K562 (cell line): Measurements from ENCODE around the gene MATCAP1. TPM values are rescaled to one million over a fixed set of nuclear protein-coding genes. Genes with fewer than 3 reads are reported as not detected.

Experiments
- BRF2 ChIP-seq: IDR thresholded peaks from 3 replicates; pipeline ENCODE4 v1.6.1; 2011; ENCODE audit warnings: borderline replicate concordance, mild to moderate bottlenecking; ENCODE audit not compliant: insufficient read length, insufficient read depth
- CBX8 ChIP-seq: fragments of 200-600 bp; sonication (generic); IDR thresholded peaks from 2 replicates; pipeline ENCODE4 v1.6.1; 2012; ENCODE audit warnings: borderline replicate concordance, mixed run types, low read depth, mild to moderate bottlenecking, moderate library complexity, mixed read lengths, low read length, control low read depth, inconsistent platforms; ENCODE audit not compliant: poor library complexity, severe bottlenecking; ENCODE audit errors: extremely low read depth
- CHD1 ChIP-seq: fragments of 200-600 bp; sonication (generic); IDR thresholded peaks from one replicate; pipeline ENCODE4 v1.6.1; 2012; ENCODE audit warnings: mild to moderate bottlenecking, moderate library complexity, low read length, inconsistent platforms
- COPS2 ChIP-seq: fragments of 450-650 bp; conservative IDR thresholded peaks from 2 replicates; pipeline ENCODE4 v1.6.1; 2016; ENCODE audit warnings: mild to moderate bottlenecking, moderate library complexity
- HDAC6 ChIP-seq: IDR thresholded peaks from 2 replicates; pipeline ENCODE4 v1.6.1; 2012; ENCODE audit warnings: low read depth, mild to moderate bottlenecking, control low read depth, inconsistent platforms, low read length, moderate library complexity
- KAT7 ChIP-seq: sonication (generic); formaldehyde crosslinking; IDR thresholded peaks from 2 replicates; pipeline ENCODE4 v1.8.0; 2022; ENCODE audit warnings: missing genetic modification reagents, mild to moderate bottlenecking, borderline replicate concordance
- KDM1A ChIP-seq, 2 experiments: fragments of 450-650 bp; IDR thresholded peaks; 2 replicates each; pipeline ENCODE4 v1.6.1; 2016; ENCODE audit warnings: mild to moderate bottlenecking in 2 of 2
- MEIS2 ChIP-seq: fragments of 450-650 bp; IDR thresholded peaks from 2 replicates; pipeline ENCODE4 v1.6.1; 2014; ENCODE audit warnings: mild to moderate bottlenecking; ENCODE audit not compliant: partially characterized antibody
- PKNOX1 ChIP-seq: fragments of 450-650 bp; IDR thresholded peaks from 2 replicates; pipeline ENCODE4 v1.6.1; 2016
- RBBP5 ChIP-seq: fragments of 200-600 bp; sonication (generic); IDR thresholded peaks from 2 replicates; pipeline ENCODE4 v1.6.1; 2012; ENCODE audit warnings: borderline replicate concordance, mild to moderate bottlenecking, low read length, control low read depth, inconsistent platforms; ENCODE audit not compliant: insufficient read depth, poor library complexity, severe bottlenecking
- SLC30A9 ChIP-seq: fragments of 250-450 bp; sonication (Bioruptor Pico); IDR thresholded peaks from 2 replicates; pipeline ENCODE4 v1.8.0; 2022; ENCODE audit warnings: mild to moderate bottlenecking, moderate library complexity
- SNIP1 ChIP-seq: fragments of 450-650 bp; IDR thresholded peaks from 2 replicates; pipeline ENCODE4 v1.7.1; 2017; ENCODE audit warnings: low read depth, mild to moderate bottlenecking
- SRF ChIP-seq, 2 experiments: fragments of 250-450, 450-650 bp in 1 of 2; sonication (Bioruptor Pico) in 1 of 2; sonication (generic) in 1 of 2; formaldehyde crosslinking; IDR thresholded peaks; 2 replicates each; pipeline versions ENCODE4 v1.5.0 to v1.5.1; 2020 to 2022; ENCODE audit warnings: mild to moderate bottlenecking in 1 of 2, missing genetic modification reagents in 1 of 2
- TCF15 ChIP-seq: fragments of 250-450 bp; sonication (Bioruptor Pico); IDR thresholded peaks from 2 replicates; pipeline ENCODE4 v1.8.0; 2022; ENCODE audit warnings: moderate library complexity, mild to moderate bottlenecking, inconsistent platforms
- TRIM28 ChIP-seq: fragments of 450-650 bp; IDR thresholded peaks from 2 replicates; pipeline ENCODE4 v1.6.1; 2017
- XRCC3 ChIP-seq: fragments of 450-650 bp; IDR thresholded peaks from 2 replicates; pipeline ENCODE4 v1.6.1; 2017; ENCODE audit warnings: mild to moderate bottlenecking, moderate library complexity
- ZBTB2 ChIP-seq: fragments of 450-650 bp; IDR thresholded peaks from 2 replicates; pipeline ENCODE4 v1.6.1; 2016; ENCODE audit warnings: antibody characterized with exemption
- ZBTB43 ChIP-seq: sonication (generic); formaldehyde crosslinking; IDR thresholded peaks from 2 replicates; pipeline ENCODE4 v1.8.0; 2023; ENCODE audit warnings: mild to moderate bottlenecking, missing genetic modification reagents
- ZFP30 ChIP-seq: fragments of 250-450 bp; sonication (Bioruptor Pico); IDR thresholded peaks from 2 replicates; pipeline ENCODE4 v1.8.0; 2022; ENCODE audit warnings: moderate library complexity, mild to moderate bottlenecking, inconsistent platforms, borderline replicate concordance
- ZNF232 ChIP-seq: sonication (generic); formaldehyde crosslinking; IDR thresholded peaks from 2 replicates; pipeline ENCODE4 v1.8.0; 2022; ENCODE audit warnings: mild to moderate bottlenecking, missing genetic modification reagents
- ZNF76 ChIP-seq: fragments of 250-450 bp; sonication (Bioruptor Pico); IDR thresholded peaks from 2 replicates; pipeline ENCODE4 v1.4.0; 2020; ENCODE audit warnings: mild to moderate bottlenecking, moderate library complexity, borderline replicate concordance
- ZSCAN29 ChIP-seq: fragments of 450-650 bp; IDR thresholded peaks from 2 replicates; pipeline ENCODE4 v1.6.1; 2017
- polyA plus RNA-seq, 8 experiments: library from polyadenylated mRNA; depleted of rRNA in 4 of 8; stranded (reverse) in 5 of 8; unstranded in 3 of 8; fragments of >200 nt; fragmentation: Nextera tagmentation in 2 of 8; fragmentation: Illumina TruSeq in 1 of 8; extraction: Ambion mirVana in 2 of 8; extraction: Trizol in 1 of 8; gene quantifications; 2 replicates each; pipeline versions ENCODE4 v1.2.1 to v1.2.3, GENCODE V29; 2011 to 2014; ENCODE audit warnings: inconsistent platforms in 1 of 8, missing spikeins in 1 of 8
- total RNA-seq, 7 experiments: library from RNA; depleted of rRNA in 6 of 7; stranded (reverse); fragments of >200 nt in 6 of 7; fragmentation: Illumina TruSeq in 2 of 7; extraction: Trizol in 2 of 7; gene quantifications; 2 replicates each; pipeline versions ENCODE4 v1.2.1 to v1.2.3, GENCODE V29; 2011 to 2021; ENCODE audit warnings: low replicate concordance in 1 of 7

Gene MATCAP1
- total and polyA plus RNA-seq, 9 of the 15 experiments (the other 6 are each of a cell fraction or from before 2014, with no cell fraction given) = 3.4 to 20.5 (median 10.3) TPM

- TF ChIP-seq BRF2 (no peak), TRIM28 (no peak), SRF (CRISPR knock-in tag; IDR thresholded peaks at IDR 0.05) (no peak), SLC30A9 (CRISPR knock-in tag) (no peak), XRCC3 (no peak), ZFP30 (CRISPR knock-in tag) (no peak), MEIS2 (peak; percentile 49), ZSCAN29 (no peak), KAT7 (no peak), RBBP5 (peak; percentile 52), ZBTB43 (CRISPR knock-in tag) (no peak), SNIP1 (no peak), CBX8 (no peak), COPS2 (no peak), PKNOX1 (peak; percentile 32), TCF15 (CRISPR knock-in tag) (no peak), KDM1A (IDR thresholded peaks at IDR 0.05) (peak; percentile 84 to 91), ZNF76 (CRISPR knock-in tag) (no peak), ZNF232 (CRISPR knock-in tag) (no peak), ZBTB2 (peak; percentile 61; the same call in 1 of the 2 replicates), CHD1 (no peak), HDAC6 (no peak)
Observed at GRCh38 chr16:67170168-67170948, 13.4 kb downstream of the MATCAP1 start, which contains the start of gene NOL3 (continued).
